Measurements from ENCODE around the gene SCN8A.

GRCh38 chr12:51672334-51672733, 81.3 kb downstream of the SCN8A start:
- no peak for TF ChIP-seq EP300 (IDR thresholded peaks at IDR 0.05)
- TF ChIP-seq CTCF (IDR thresholded peaks at IDR 0.05): no peak
